Glomerular visceral epithelial cell (primary cell): Measurements from ENCODE around the gene SPATA6L.

Experiments used
- DNase-seq: peaks from one replicate; pipeline ENCODE4 v3.0.0-alpha.2; 2016; ENCODE audit errors: extremely low spot score

Gene SPATA6L

GRCh38 chr9:4549751-4550295 is 116.5 kb downstream of the SPATA6L start:
- no peak for DNase-seq

DNA sequence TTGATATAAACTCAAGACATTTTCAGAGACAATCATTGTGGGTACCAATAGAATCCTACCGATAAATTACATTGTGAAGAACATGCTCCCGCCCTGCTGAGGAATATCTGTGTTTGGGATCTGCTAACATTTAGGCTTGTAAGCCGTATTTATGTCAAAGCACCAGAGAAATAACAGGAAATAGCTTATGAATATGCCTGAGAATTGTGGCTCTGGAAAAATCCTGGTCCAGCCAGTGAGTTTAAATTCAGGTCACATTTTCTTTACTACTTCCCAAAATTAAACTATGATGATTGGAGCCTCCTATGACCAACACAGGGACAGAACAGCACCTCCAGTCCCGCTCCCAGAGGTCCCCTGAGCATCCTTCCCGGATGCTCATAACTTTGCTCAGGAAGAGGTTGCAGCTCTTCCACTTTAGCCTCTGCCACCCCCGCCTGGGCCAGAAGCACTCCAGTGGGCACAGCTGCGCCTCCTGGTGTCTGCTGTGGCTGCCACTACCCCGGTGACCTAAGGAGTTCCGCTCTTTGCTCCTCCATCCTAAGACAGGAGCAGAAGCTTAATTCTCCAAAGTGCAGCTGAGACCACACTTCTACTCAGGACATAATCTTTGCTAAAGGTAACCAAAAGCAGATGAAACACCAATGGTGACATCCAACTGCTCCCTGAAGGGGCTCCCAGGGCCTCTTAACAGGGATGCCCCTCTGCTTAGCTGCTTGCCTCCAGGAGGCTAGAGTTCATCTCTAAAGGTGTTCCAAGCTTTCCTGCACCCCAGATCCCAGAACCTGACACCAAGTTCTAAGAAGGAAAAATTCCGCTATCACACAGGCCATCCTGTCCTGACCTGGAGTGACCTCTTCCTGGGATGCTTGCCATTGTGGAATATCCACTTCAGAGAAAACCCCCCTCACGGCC is 117.2 kb downstream of the SPATA6L start:
- DNase-seq: no peak
